GDM1 (cell line): Measurements from ENCODE around the gene PWWP2A.
"Not testable (repeated sequence)": the region's sequence is repeated elsewhere in the genome, so short reads cannot be mapped to it uniquely, and the experiment has no call there.

ENCODE experiments used
- DNase-seq: peaks from one replicate; lab custom pipeline; 2025; lab: John Stamatoyannopoulos, UW

PWWP2A gene, protein sequence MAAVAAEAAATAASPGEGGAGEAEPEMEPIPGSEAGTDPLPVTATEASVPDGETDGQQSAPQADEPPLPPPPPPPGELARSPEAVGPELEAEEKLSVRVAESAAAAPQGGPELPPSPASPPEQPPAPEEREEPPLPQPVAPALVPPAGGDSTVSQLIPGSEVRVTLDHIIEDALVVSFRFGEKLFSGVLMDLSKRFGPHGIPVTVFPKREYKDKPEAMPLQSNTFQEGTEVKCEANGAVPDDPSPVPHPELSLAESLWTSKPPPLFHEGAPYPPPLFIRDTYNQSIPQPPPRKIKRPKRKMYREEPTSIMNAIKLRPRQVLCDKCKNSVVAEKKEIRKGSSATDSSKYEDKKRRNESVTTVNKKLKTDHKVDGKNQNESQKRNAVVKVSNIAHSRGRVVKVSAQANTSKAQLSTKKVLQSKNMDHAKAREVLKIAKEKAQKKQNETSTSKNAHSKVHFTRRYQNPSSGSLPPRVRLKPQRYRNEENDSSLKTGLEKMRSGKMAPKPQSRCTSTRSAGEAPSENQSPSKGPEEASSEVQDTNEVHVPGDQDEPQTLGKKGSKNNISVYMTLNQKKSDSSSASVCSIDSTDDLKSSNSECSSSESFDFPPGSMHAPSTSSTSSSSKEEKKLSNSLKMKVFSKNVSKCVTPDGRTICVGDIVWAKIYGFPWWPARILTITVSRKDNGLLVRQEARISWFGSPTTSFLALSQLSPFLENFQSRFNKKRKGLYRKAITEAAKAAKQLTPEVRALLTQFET

DNA sequence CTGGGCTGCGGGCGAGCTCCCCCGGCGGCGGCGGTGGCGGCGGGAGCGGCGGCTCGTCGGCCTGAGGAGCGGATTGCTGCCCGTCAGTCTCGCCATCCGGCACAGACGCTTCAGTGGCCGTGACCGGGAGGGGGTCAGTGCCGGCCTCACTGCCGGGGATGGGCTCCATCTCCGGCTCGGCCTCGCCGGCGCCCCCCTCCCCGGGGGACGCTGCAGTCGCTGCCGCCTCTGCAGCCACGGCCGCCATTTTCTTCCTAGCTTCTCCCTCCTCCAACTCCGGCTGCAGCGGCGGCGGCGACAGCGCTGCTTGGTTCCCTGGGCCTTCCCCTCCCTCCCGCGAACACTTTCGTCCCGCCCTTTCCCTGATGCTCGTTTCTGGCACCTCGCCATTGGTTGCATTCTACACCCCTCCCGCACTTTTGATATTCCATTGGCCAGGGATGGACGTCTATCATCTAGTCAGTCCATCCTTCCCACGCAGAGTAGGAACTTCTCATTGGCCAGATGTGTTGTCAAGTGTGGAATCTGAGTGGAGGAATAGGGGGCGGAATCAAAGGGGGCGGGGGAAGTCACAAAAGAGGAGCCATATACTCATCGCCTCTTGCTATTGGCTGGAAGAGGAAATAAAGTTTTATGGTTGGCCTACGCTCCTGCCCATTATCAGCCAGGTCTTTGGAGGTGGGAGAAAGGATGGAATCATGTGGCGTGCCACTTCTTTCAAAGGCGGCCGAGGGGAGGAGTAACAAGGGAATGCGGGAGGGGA, at the start of gene PWWP2A:
TSS of gene PWWP2A (minus strand) at position 309 of the 763 bp plus-strand sequence. CDS start at position 247, 62 bp downstream.
- peak; percentile 99 for DNase-seq

DNA sequence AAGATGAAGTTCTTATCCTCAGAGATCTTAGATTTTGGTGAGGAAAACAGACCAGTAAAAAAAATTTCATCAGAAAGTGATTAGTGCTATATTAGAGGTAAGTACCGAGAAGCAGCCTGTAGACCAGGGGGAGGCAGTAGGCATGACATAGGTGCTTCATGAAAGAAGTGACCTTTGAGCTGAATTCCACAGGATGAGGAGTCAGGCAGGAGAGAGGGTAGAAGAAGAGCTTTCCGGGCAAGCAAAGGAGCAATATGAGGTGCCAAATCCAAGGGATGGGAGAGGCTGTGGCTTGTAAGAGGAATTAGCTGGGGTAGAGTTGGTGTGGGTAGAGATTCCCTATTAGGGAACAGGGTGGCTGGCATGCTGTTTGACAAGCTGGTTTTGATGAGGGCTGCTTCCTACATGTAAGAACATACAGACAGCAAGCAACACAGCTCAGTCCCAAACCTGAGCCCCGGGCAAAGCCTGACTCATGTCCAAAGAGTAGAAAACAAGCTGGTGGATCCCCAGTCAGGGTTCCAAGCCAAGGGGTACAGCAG, 48.4 kb upstream of the PWWP2A start:
- no peak for DNase-seq

DNA sequence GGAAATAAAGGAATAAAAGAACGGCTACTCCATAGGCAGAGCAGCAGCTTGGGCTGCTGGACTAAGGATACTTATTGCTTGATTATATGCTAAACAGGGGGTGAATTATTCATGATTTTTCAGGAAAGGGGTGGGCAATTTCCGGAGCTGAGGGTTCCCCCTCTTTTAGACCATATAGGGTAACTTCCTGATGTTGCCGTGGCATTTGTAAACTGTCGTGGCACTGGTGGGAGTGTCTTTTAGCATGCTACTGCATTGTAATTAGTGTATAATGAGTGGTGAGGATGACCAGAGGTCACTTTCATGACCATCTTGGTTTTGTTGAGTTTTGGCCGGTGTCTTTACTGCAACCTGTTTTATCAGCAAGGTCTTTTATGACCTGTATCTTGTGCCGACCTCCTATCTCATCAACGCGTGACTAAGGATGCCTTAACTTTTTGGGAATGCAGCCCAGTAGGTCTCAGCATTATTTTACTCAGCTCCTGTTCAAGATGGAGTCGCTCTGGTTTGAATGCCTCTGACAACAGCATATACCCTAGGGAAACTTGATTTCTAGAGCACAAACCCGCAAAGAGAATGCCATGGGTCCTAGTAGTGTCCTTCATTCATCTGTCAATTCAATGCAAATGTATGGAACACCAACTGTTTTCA, 47.8 kb upstream of the PWWP2A start:
- no peak for DNase-seq

DNA sequence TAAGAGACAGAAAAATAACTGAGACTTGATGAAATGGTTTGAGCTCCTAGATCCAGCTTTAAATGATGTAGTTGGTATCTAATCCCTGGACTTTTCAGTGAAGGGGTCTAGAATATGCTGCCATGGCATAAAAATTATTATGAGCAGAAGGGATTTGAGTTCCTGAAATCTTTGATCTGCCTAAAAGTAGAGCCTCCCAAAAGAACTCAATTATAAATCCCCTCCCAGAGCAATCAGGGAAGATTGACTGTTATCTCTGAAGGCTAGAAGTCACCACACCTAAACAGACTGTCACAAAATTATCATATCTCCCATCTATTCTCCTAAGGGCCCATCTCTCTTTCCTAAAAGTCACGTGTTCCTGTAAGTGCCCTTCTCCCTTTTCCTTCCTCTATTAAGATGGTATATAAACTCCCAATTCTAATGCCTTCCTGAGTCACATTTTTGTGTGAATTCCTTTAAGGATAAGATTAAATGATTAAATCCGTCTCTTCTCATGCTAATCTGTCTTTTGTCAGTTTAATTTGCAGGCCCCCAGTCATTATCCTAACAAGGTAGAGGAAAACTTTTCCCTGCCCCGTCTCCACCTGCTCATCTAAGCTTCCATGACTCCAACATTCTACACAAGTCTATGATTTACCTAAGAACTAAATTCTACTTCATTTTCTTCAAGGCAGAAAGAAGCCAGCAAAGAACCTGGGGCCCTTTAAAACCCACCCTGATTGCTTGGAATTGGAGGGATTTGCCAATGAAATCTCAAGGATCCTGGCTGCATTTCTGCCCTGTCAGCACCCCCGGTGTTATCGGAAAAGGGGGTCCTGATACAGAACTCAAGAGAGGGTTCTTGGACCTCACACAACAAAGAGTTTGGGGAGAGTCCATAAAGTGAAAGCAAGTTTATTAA, 47.1 kb upstream of the PWWP2A start:
- DNase-seq, result no peak

DNA sequence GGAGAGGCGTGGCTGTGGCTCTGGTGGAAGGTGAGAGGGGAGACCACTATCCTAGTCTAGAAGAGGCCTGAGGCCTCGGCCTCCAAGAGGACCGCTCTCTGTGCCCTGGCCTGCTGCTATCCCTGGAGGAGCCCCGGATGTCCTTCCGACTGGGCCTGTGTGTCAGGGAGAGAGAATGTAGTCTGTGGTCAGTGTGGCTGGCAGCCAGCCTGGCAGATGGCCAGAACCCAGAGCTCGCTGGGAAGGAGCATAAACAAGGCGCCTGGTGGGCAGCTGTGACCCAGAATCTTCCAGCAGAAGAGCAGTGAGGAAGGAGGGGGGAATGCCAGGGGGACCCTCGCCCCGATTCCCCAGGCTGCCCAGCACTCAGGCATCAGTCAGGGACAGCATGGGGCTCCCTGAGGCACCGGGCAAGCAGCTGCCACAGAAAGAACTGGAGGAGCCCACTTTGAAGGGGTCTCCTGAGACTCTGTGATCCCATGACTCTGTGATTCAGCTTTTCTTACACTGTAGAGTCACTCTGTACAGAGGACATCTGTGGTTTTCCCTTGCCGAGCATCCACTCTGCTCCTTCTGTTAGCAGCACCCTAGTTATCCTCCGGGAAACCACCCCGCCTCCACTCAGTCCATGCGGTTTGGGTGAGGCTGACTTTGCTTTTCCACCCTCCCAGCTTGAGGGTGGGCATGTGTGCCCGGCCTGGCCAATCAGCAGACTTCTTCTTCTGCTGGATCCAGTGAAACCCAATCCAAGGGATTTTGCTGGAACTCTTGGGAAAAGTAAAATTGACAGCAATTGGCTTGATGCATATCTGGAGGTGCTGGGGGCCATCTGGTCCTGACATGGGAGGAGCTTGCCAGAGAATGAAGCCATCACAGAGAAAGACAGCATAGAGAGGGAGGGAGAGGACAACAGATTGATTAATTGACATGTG, 46.2 kb upstream of the PWWP2A start:
- no peak for DNase-seq

DNA sequence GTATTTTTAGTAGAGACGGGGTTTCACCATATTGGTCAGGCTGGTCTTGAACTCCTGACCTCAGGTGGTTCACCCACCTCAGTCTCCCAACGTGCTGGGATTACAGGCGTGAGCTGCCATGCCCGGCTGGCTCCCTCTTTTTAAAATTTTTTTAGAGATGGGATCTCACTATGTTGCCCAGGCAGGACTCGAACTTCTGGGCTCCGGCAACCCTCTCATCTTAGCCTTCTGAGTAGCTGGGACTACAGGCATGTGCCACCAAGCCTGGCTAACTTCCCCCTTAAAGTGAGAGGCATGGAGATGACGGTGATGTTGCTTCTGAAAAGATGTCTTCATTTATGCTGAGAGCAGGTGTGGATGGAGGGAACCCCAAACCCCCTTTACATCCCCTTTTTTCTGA, 43.7 kb upstream of the PWWP2A start:
- no peak for DNase-seq

DNA sequence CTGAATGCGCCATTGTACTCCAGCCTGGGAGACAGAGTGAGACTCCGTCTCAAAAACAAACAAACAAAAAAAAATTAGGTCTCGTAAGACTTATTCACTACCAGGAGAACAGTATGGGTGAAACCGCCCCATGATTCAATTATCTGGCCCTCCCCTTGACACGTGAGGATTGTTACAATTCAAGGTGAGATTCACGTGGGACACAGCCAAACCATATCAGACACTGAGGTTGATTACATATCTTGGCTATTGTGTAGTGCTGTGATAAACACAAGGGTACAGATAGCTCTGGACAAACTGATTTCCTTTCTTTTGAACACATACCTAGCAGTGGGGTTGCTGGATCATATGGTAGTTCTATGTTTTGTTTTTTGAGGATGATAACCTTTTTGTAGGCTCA, 42.4 kb upstream of the PWWP2A start:
- DNase-seq, result no peak

DNA sequence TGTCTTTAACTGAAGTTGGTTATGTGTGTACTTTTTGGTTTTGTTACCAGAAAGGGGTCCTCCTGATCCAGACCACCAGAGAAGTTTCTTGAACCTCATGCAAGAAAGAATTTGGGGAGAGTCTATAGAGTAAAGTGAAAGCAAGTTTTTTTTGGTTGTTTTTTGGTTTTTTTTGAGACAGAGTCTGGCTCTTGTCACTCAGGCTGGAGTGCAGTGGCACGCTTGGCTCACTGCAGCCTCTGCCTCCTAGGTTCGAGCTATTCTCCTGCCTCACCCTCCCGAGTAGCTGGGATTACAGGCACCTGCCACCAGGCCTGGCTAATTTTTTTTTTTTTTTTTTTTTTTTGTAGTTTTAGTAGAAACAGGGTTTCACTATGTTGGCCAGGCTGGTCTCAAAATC, 41.6 kb upstream of the PWWP2A start:
- not testable (repeated sequence) for DNase-seq

DNA sequence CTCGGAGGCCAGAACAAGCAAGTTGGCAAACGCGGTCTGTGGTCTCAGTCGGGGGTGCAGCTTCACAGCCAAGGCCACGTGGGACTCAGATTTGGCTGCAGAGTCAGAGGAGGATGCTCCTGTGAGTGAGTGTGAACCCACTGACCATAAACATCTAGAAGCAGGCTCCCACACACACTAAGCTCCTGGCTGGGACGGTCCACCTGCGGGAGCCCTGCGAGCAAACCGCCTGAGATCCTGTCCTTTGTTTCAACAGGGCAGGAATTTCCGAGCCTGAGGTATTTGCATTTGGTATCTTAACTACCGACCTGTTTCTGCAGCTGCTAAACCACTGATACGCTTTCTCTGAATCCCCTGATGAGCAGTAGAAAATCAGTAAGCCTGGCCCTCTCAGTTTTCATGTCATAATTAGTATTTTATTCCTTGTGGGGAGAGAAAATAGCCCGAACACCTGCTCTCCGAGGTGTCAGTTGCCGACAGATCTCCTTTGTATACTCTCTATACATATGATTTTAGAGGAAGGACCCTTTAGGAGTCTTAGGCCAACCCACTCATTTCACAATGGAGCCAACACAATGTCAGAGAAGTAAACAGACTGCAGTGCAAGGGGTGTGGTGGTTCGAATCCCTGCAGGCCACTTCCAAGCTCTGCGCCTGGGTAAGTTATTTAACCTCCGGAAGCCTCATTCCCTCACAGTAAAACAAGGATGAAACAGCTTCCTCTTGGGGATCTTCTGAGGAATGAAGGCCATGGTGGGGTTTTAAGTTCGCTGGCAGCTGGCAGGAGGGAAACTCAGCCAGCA, 40.9 kb upstream of the PWWP2A start:
- no peak for DNase-seq

DNA sequence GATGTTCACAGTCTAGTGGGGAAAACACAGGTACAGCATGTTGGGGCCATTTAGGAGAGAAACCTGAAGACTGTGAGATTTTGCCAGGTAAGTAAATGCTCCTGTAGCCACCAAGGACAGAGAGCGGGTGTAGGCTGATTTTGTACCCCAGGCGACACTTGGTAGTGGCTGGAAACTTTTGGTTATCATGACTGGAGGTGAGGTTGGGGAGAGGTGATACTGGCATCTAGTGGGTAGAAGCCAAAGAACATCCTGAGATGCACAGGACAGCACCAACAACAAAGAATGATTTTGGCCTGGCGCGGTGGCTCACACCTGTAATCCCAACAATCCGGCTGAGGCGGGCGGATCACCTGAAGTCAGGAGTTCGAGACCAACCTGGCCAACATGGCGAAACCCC, 38.8 kb upstream of the PWWP2A start:
- DNase-seq, result no peak

DNA sequence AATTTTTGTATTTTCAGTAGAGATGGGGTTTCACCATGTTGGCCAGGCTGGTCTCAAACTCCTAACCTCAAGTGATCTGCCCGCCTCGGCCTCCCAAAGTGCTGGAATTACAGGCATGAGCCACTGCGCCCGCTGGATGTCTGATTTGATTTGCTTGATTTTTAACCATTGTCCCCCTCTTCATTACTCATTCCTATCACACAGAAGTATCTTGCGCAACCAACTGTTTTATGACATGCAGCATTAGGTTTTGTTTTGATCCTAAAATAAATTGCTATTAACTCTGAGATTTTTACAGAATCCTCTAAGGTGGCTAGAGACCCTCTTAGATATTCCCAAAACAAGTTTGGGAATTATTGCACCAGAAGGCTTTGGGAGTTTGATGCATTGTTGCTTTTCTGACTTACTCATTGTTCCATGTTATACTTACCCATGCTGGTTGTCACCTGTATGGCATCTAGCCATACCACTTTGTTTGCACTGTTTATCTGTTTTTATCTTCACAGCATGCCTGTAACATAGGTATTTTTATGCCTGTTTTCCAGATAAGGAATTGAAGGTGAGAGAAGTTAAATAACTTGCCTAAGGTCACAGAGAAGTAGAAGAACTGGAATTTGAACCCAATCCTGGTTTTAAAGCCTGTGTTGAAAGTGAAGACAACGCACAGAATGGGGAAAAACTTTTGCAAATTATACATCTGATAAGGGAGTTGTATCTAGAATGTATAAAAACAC, 35.9 kb upstream of the PWWP2A start:
- DNase-seq, result no peak

DNA sequence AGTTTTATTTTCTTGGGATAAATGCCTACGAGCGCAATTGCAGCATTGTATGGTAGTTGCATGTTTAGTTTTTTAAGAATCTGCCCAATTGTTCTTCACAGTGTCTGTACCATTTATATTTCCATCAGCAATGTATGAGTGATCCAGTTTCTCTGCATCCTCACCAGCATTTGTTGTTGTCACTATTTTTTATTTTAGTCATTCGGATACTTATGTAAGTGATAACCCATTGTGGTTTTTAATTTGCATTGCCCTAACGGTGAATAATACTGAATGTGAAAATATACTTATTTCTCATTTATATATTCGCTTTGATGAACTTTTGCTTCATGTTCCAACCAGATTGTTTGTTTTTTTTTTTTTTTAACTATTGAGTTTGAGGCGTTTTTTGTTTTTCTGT, 33.7 kb upstream of the PWWP2A start:
- DNase-seq, result no peak

DNA sequence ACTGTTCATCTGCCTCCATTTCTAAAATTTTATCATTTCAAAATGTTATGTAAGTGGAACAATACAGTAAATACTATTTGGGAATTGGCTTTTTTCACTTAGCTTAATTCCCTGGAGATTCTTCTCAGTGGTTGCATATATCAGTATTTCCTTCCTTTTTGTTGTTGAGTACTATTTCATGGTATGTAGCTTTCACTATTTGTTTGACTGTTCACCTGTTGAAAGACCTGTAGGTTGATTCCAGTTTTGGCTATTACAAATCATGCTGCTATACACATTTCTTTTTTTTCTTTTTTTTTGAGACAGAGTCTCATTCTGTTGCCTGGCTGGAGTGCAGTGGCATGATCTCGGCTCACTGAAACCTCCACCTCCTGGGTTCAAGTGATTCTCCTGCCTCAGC, 33.0 kb upstream of the PWWP2A start:
- DNase-seq, result no peak

DNA sequence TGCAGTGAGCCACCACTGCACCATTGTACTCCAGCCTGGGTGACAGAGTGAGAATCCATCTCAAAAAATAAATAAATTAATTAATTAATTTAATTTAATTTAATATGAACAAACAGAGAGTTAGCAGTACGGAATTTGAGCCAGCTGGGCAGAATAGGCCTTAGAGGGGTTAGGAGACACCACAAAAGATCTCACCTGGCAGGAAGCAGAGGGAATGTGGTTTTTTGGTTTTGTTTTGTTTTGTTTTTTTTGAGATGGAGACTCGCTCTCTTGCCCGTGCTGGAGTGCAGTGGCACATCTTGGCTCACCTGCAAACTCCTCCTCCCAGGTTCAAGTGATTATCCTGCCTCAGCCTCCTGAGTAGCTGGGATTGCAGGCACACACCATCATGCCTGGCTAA, 31.8 kb upstream of the PWWP2A start:
- no peak for DNase-seq

DNA sequence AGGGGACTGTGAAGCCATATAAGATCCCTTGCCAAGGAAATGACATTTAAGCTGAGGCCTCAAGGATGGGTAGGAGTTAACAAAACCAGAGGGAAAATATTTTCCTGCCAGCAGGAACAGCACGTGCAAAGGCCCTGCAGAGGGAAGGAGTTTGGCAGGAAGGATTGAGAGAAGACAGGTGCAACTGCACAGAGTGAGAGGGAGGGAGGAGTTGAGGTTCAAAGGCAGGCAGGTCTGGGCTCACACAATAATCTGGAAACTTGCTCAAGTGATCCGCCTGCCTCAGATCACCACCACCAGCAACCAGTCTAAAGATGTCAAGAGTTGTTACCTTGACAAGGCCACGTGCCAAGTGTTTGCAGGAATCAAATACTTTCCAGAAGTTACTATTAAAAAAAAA, 31.1 kb upstream of the PWWP2A start:
- no peak for DNase-seq

DNA sequence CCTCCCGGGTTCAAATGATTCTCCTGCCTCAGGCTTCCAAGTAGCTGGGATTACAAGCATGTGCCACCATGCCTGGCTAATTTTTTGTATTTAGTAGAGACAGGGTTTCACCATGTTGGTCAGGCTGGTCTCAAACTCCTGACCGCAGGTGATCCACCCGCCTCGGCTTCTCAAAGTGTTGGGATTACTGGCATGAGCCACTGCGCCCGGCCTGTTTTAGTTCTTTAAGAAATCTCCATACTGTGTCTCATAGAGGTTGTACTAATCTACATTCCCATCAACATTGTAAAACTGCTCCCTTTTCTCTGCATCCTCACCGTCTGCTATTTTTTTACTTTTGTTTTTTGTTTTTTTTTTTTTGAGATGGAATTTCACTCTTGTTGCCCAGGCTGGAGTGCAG, 25.2 kb upstream of the PWWP2A start:
- DNase-seq, result not testable (repeated sequence)

DNA sequence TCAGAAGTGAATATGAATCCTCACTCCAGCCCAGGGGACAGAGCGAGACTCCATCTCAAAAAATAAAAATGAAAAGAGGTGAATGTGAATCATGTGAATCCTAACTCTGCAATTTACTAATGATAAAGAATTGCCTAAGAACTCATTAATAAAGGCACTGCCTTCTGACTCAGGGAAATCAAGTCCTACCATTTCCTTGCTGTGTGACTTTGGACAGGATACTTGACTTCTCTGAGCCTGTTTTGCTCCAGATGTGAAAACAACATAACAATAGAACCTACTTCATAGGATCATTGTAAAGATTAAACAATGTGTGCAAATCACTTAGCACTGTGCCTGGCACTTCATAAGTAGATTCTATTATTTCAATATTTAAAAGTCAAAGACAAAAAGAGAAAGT, 15.1 kb upstream of the PWWP2A start:
- DNase-seq, result no peak

DNA sequence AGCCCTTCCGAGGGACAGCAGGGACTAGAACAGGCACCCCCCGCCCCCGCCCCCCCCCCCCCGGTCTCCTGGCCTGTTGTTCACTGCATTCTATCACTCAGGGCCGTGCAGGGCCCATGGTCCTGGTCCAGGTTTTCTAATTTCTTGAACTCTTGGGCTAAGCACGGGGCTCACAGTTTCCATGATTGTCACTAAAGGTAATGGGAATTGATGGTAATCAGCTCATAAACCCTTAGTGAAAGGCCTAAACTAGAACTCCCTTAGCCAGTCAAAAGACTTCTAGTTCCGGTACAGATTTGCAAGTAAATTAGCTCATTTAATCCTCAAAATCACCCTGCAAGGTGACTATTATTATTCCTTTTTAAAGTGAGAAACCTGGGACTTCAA, 14.7 kb upstream of the PWWP2A start:
- no peak for DNase-seq
